ENCODE measurements around the gene SDC1. TPM values are rescaled to one million over a fixed set of nuclear protein-coding genes. Genes with fewer than 3 reads are reported as not detected.

Gene SDC1
- total and polyA plus RNA-seq, 2 experiments from 2014 or later = 92.3 to 107 TPM

GRCh38 chr2:20191714-20192569 is 33.0 kb downstream of the SDC1 start:
- peak overlapping the region; percentile 51 for H3K27ac ChIP-seq
- no peaks in the 10 kb centered on the region for H3K36me3 ChIP-seq (replicated peaks; ENCODE audit: insufficient read depth, low read depth)
- no peak for TF ChIP-seq EZH2 (IDR thresholded peaks at IDR 0.05; ENCODE audit: borderline replicate concordance)
- no peak for TF ChIP-seq CTCF (IDR thresholded peaks at IDR 0.05; ENCODE audit: poor library complexity)
- H2AFZ ChIP-seq = no peak overlapping the region
- no peak for DNase-seq (ENCODE audit: low spot score)
- no peaks in the 10 kb centered on the region for H3K27me3 ChIP-seq
- no peaks in the 10 kb centered on the region for H4K20me1 ChIP-seq (ENCODE audit: insufficient read depth, poor library complexity, severe bottlenecking)
- no peak overlapping the region for H3K4me2 ChIP-seq
- H3K4me1 ChIP-seq (ENCODE audit: insufficient read depth) = peaks cover 44% of the 10 kb centered on the region
- 84% methylated on average over 13 of the region's 13 CpGs for WGBS (ENCODE audit: low lambda C conversion rate, missing lambda C conversion rate)
- no peaks in the 10 kb centered on the region for H3K9me3 ChIP-seq (ENCODE audit: low read depth)
- no peaks in the 10 kb centered on the region for H3K9me2 ChIP-seq (replicated peaks; ENCODE audit: insufficient read depth)
- no peak overlapping the region for H3K4me3 ChIP-seq
- H3K79me2 ChIP-seq = no peaks in the 10 kb centered on the region

- TF ChIP-seq CTCF (IDR thresholded peaks at IDR 0.05; ENCODE audit: poor library complexity) (peak; percentile 6), EZH2phosphoT487 (IDR thresholded peaks at IDR 0.05; ENCODE audit: low read depth, severe bottlenecking, unreplicated experiment) (no peak), EZH2 (IDR thresholded peaks at IDR 0.05; ENCODE audit: borderline replicate concordance) (no peak)
- Histone ChIP-seq H3K4me1 (ENCODE audit: insufficient read depth) (peaks cover 42% of the 10 kb centered on the region), H4K20me1 (ENCODE audit: insufficient read depth, poor library complexity, severe bottlenecking) (no peaks in the 10 kb centered on the region), H3K79me2 (no peaks in the 10 kb centered on the region), H3K9me2 (replicated peaks; ENCODE audit: insufficient read depth) (no peaks in the 10 kb centered on the region), H3K4me2 (no peak overlapping the region), H3K4me3 (no peak overlapping the region), H3K27ac (peak overlapping the region; percentile 51), H3K9me3 (ENCODE audit: low read depth) (no peaks in the 10 kb centered on the region), H3K36me3 (replicated peaks; ENCODE audit: insufficient read depth, low read depth) (no peaks in the 10 kb centered on the region), H3K27me3 (no peaks in the 10 kb centered on the region), H2AFZ (no peak overlapping the region)
- 78% methylated on average over 19 of the region's 19 CpGs for WGBS (ENCODE audit: low lambda C conversion rate, missing lambda C conversion rate)
- no peak for DNase-seq (ENCODE audit: low spot score)
Measured at GRCh38 chr2:20190876-20191713, 33.8 kb downstream of the SDC1 start.

- Histone ChIP-seq H3K4me2 (no peak overlapping the region), H3K27me3 (no peaks in the 10 kb centered on the region), H3K4me1 (ENCODE audit: insufficient read depth) (peaks cover 45% of the 10 kb centered on the region), H3K9me3 (ENCODE audit: low read depth) (no peaks in the 10 kb centered on the region), H3K79me2 (no peaks in the 10 kb centered on the region), H2AFZ (no peak overlapping the region), H3K36me3 (replicated peaks; ENCODE audit: insufficient read depth, low read depth) (no peaks in the 10 kb centered on the region), H3K9me2 (replicated peaks; ENCODE audit: insufficient read depth) (no peaks in the 10 kb centered on the region), H4K20me1 (ENCODE audit: insufficient read depth, poor library complexity, severe bottlenecking) (no peaks in the 10 kb centered on the region), H3K27ac (no peak overlapping the region), H3K4me3 (no peak overlapping the region)
- no peak for DNase-seq (ENCODE audit: low spot score)
- 92% methylated on average over 9 of the region's 9 CpGs for WGBS (ENCODE audit: low lambda C conversion rate, missing lambda C conversion rate)
- TF ChIP-seq EZH2 (IDR thresholded peaks at IDR 0.05; ENCODE audit: borderline replicate concordance) = no peak
- no peak for TF ChIP-seq EZH2phosphoT487 (IDR thresholded peaks at IDR 0.05; ENCODE audit: low read depth, severe bottlenecking, unreplicated experiment)
- no peak for TF ChIP-seq CTCF (IDR thresholded peaks at IDR 0.05; ENCODE audit: poor library complexity)
Measured at GRCh38 chr2:20190170-20190569, 34.8 kb downstream of the SDC1 start.
